K562 (cell line): Measurements from ENCODE around the gene ERCC1. TPM values are rescaled to one million over a fixed set of nuclear protein-coding genes. Genes with fewer than 3 reads are reported as not detected.

Experiments
- ATAC-seq: fragments of 200-7000 bp; cut with Tn5 transposase; 3 replicates; pipeline ENCODE4 v1.9.1; 2020; ENCODE audit warnings: moderate library complexity
- BruUV-seq: library from RNA; stranded (reverse); fragments of 400-500 nt; replicated peaks from 2 replicates; lab custom pipeline; 2021; lab: Mats Ljungman, UMichigan
- CTCF ChIA-PET: fragments of 300-600 bp; formaldehyde crosslinking; extraction: SDS; loops from one replicate; lab custom pipeline; 2021; ENCODE audit warnings: low intra/inter-chr PET ratio; lab: Yijun Ruan, JAX
- POLR2A ChIA-PET: fragments of 300-600, 350-650 bp; sonication (Branson Sonifier 250); formaldehyde crosslinking; extraction: SDS; loops from one replicate; lab custom pipeline; 2021; ENCODE audit warnings: antibody characterized with exemption, inconsistent platforms; lab: Yijun Ruan, JAX
- DNase-seq, 4 experiments: peaks; one replicate each; pipeline versions ENCODE4 v3.0.0 to v3.0.0-alpha.2; 2011 to 2018; ENCODE audit warnings: low spot score in 3 of 4, mixed read lengths in 3 of 4; ENCODE audit errors: extremely low read depth in 1 of 4
- FAIRE-seq: peaks from 2 replicates; lab custom pipeline; 2011; peaks lifted over from hg19 to GRCh38; lab: Jason Lieb, UNC
- H2AFZ ChIP-seq: 2 replicates; pipeline ENCODE4 v1.6.0; 2011; ENCODE audit warnings: low read depth, low read length, control low read depth, inconsistent platforms
- H3K27ac ChIP-seq: fragments of 200-600 bp; 3 replicates; pipeline ENCODE4 v1.8.0; 2011; ENCODE audit warnings: low read depth, mild to moderate bottlenecking, control low read depth, inconsistent platforms, low read length, moderate library complexity, mixed read lengths; ENCODE audit errors: extremely low read depth
- H3K27me3 ChIP-seq, 2 experiments: fragments of 300-600 bp in 1 of 2; 2 replicates in 1 of 2; 3 replicates in 1 of 2; pipeline versions ENCODE4 v1.6.0 to v1.8.0; 2011; ENCODE audit warnings: inconsistent platforms in 2 of 2, low read length in 2 of 2, mild to moderate bottlenecking in 1 of 2, mixed read lengths in 1 of 2, moderate library complexity in 1 of 2; ENCODE audit not compliant: control insufficient read depth in 2 of 2, insufficient read depth in 2 of 2
- H3K36me3 ChIP-seq: fragments of 300-600 bp; 3 replicates; pipeline ENCODE4 v1.8.0; 2011; ENCODE audit warnings: mild to moderate bottlenecking, low read length, inconsistent platforms; ENCODE audit not compliant: control insufficient read depth, insufficient read depth
- H3K4me1 ChIP-seq, 2 experiments: fragments of 200-600 bp in 1 of 2; replicated peaks in 1 of 2; 2 replicates in 1 of 2; 3 replicates in 1 of 2; pipeline versions ENCODE4 v1.5.1 to v1.8.0; 2011; ENCODE audit warnings: inconsistent platforms in 2 of 2, low read length in 2 of 2, mild to moderate bottlenecking in 1 of 2, mixed read lengths in 1 of 2, moderate library complexity in 1 of 2; ENCODE audit not compliant: control insufficient read depth in 2 of 2, insufficient read depth in 2 of 2
- H3K4me2 ChIP-seq: 2 replicates; pipeline ENCODE4 v1.6.1; 2011; ENCODE audit warnings: low read length, control low read depth, inconsistent platforms, mixed read lengths; ENCODE audit not compliant: insufficient read depth
- H3K4me3 ChIP-seq: fragments of 200-600 bp; sonication (generic), shearing (Covaris generic); 2 replicates; pipeline ENCODE4 v1.5.1; 2016; ENCODE audit warnings: control low read depth, inconsistent platforms
- H3K79me2 ChIP-seq: fragments of 200-600 bp; 3 replicates; pipeline ENCODE4 v1.8.0; 2011; ENCODE audit warnings: low read length, inconsistent platforms; ENCODE audit not compliant: control insufficient read depth, insufficient read depth
- H3K9ac ChIP-seq, 2 experiments: 2 replicates each; pipeline versions ENCODE4 v1.6.0 to v1.6.1; 2011; ENCODE audit warnings: low read depth in 2 of 2, low read length in 2 of 2, control low read depth in 1 of 2, inconsistent platforms in 1 of 2, mild to moderate bottlenecking in 1 of 2, mixed read lengths in 1 of 2; ENCODE audit not compliant: insufficient read depth in 1 of 2
- H3K9me1 ChIP-seq: one replicate; pipeline ENCODE4 v1.6.0; 2011; ENCODE audit warnings: inconsistent platforms, mild to moderate bottlenecking, low read length, moderate library complexity; ENCODE audit not compliant: control insufficient read depth, insufficient read depth
- H3K9me3 ChIP-seq: replicated peaks from 2 replicates; pipeline ENCODE4 v1.5.1; 2011; ENCODE audit warnings: low read depth, low read length, inconsistent platforms; ENCODE audit not compliant: control insufficient read depth, insufficient read depth
- H4K20me1 ChIP-seq: replicated peaks from 2 replicates; pipeline ENCODE4 v1.6.1; 2011; ENCODE audit warnings: low read length, inconsistent platforms, mixed read lengths; ENCODE audit not compliant: control insufficient read depth, insufficient read depth
- ATF1 ChIP-seq, 2 experiments: fragments of 450-650 bp in 1 of 2; IDR thresholded peaks; 2 replicates each; pipeline ENCODE4 v1.6.1; 2016; ENCODE audit warnings: missing compliant biosample characterization in 1 of 2, missing genetic modification characterization in 1 of 2
- BCOR ChIP-seq: fragments of 450-650 bp; IDR thresholded peaks from 2 replicates; pipeline ENCODE4 v1.6.1; 2016
- EGR1 ChIP-seq: fragments of 450-650 bp; conservative IDR thresholded peaks from 2 replicates; pipeline ENCODE4 v1.6.1; 2017; ENCODE audit warnings: mild to moderate bottlenecking
- ELF1 ChIP-seq: fragments of 200-800 bp; sonication (Bioruptor generic); IDR thresholded peaks from 2 replicates; pipeline ENCODE4 v1.6.1; 2016; ENCODE audit warnings: missing genetic modification characterization, missing compliant biosample characterization
- GABPA ChIP-seq: fragments of 200-800 bp; sonication (Bioruptor generic); conservative IDR thresholded peaks from 2 replicates; pipeline ENCODE4 v1.6.1; 2016; ENCODE audit warnings: low read depth, missing genetic modification characterization, missing compliant biosample characterization
- HCFC1 ChIP-seq: IDR thresholded peaks from 2 replicates; pipeline ENCODE4 v1.6.1; 2012; ENCODE audit warnings: low read depth, low read length, improper control_type of control experiment
- KDM1A ChIP-seq, 2 experiments: fragments of 450-650 bp; IDR thresholded peaks; 2 replicates each; pipeline ENCODE4 v1.6.1; 2016; ENCODE audit warnings: mild to moderate bottlenecking in 2 of 2
- KHSRP ChIP-seq: fragments of 450-650 bp; IDR thresholded peaks from 2 replicates; pipeline ENCODE4 v1.6.1; 2017
- LARP7 ChIP-seq: fragments of 450-650 bp; IDR thresholded peaks from 2 replicates; pipeline ENCODE4 v1.6.1; 2016
- MAFK ChIP-seq: IDR thresholded peaks from 2 replicates; pipeline ENCODE4 v1.6.1; 2011; ENCODE audit warnings: low read length, improper control_type of control experiment
- MBD2 ChIP-seq: sonication (generic); IDR thresholded peaks from 2 replicates; pipeline ENCODE4 v1.6.1; 2016; ENCODE audit warnings: low read depth, borderline replicate concordance
- MTA3 ChIP-seq: fragments of 450-650 bp; formaldehyde crosslinking; IDR thresholded peaks from 2 replicates; pipeline ENCODE4 v1.6.1; 2017; ENCODE audit warnings: mild to moderate bottlenecking, borderline replicate concordance
- NCOA4 ChIP-seq: fragments of 450-650 bp; IDR thresholded peaks from 2 replicates; pipeline ENCODE4 v1.6.1; 2018; ENCODE audit warnings: mild to moderate bottlenecking; ENCODE audit not compliant: partially characterized antibody
- SMARCA4 ChIP-seq: fragments of 450-650 bp; IDR thresholded peaks from 2 replicates; pipeline ENCODE4 v1.6.1; 2016
- TRIM24 ChIP-seq, 2 experiments: fragments of 450-650 bp; IDR thresholded peaks; 2 replicates each; pipeline ENCODE4 v1.6.1; 2016
- USF2 ChIP-seq: sonication (generic); formaldehyde crosslinking; IDR thresholded peaks from 2 replicates; pipeline ENCODE4 v1.5.0; 2020; ENCODE audit warnings: missing genetic modification reagents
- ZBED1 ChIP-seq: IDR thresholded peaks from 2 replicates; pipeline ENCODE4 v1.6.1; 2014
- ZNF639 ChIP-seq, 2 experiments: fragments of 200-800 bp in 1 of 2; sonication (Bioruptor generic) in 1 of 2; sonication (generic) in 1 of 2; formaldehyde crosslinking in 1 of 2; IDR thresholded peaks in 1 of 2; conservative IDR thresholded peaks in 1 of 2; 2 replicates each; pipeline versions ENCODE4 v1.5.0 to v1.6.1; 2016 to 2020; ENCODE audit warnings: missing compliant biosample characterization in 1 of 2, missing genetic modification characterization in 1 of 2, missing genetic modification reagents in 1 of 2
- WGBS: fragments of 100-300 bp; shearing (Covaris generic); methylation state at CpG from one replicate; pipeline ENCODE4 v1.1.6; 2016; ENCODE audit warnings: low coverage, mixed read lengths; ENCODE audit not compliant: insufficient coverage; ENCODE audit errors: missing lambda C conversion rate; 5-methylcytosine and 5-hydroxymethylcytosine counted together
- in situ Hi-C: fragments of 300-500 bp; cut with MboI; formaldehyde crosslinking; loops from 4 replicates; pipeline ENCODE4 v1.15.0; 2018; ENCODE audit warnings: inconsistent platforms, mixed read lengths
- intact Hi-C: fragments of 100-400 bp; cut with micrococcal nuclease; formaldehyde crosslinking; loops from 2 replicates; pipeline ENCODE4 v1.14.2; 2022
- polyA plus RNA-seq, 8 experiments: library from polyadenylated mRNA; depleted of rRNA in 4 of 8; stranded (reverse) in 5 of 8; unstranded in 3 of 8; fragments of >200 nt; fragmentation: Nextera tagmentation in 2 of 8; fragmentation: Illumina TruSeq in 1 of 8; extraction: Ambion mirVana in 2 of 8; extraction: Trizol in 1 of 8; gene quantifications; 2 replicates each; pipeline versions ENCODE4 v1.2.1 to v1.2.3, GENCODE V29; 2011 to 2014; ENCODE audit warnings: inconsistent platforms in 1 of 8, missing spikeins in 1 of 8
- total RNA-seq, 7 experiments: library from RNA; depleted of rRNA in 6 of 7; stranded (reverse); fragments of >200 nt in 6 of 7; fragmentation: Illumina TruSeq in 2 of 7; extraction: Trizol in 2 of 7; gene quantifications; 2 replicates each; pipeline versions ENCODE4 v1.2.1 to v1.2.3, GENCODE V29; 2011 to 2021; ENCODE audit warnings: low replicate concordance in 1 of 7

Gene ERCC1
- total and polyA plus RNA-seq, 9 of the 15 experiments (the other 6 are each of a cell fraction or from before 2014, with no cell fraction given), result 9.3 to 92.6 (median 60.0) TPM

DNA sequence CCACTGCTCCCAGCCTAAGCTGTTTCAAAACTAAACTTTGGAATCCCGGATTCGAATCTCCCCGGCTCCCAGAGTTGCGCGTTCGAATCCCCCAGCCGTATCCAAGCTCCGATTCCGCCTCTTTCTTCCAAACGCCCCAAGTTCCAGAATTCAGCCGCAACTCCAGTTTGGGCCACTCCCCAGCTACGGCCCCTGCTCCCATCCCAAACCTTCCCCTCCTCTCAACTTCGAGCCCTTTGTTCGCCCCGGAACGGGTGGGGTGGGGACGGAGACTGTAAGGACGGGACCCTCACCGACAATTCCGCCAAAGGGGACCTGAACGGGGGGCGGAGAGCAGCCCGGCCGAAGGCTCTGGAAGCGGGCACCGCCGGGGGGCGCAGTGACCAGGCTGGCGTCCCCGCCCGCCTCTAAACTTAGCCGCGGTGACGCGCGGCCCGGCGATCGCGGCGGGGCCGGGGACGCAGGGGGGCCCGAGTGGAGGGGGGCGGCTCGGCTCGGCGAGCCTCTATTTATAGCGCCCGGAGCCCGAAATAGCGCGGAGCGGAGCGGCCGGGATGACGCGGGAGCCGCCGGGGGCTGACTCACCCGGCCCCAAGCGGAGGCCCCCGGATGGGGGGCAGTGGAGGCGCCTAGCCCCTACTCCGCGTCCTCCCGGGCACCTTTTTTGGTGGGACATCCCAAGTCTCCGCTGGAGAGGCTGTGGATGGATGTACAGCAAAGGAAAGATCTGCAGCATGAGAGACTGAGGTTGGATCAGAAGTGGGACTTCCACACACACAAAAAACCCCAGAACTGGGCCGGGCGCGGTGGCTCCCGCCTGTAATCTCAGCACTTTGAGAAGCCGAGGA is 4.9 kb upstream of the ERCC1 start (continued):
- no peak for TF ChIP-seq ATF1 (CRISPR knock-in tag; IDR thresholded peaks at IDR 0.05)
- peak; percentile 73 for TF ChIP-seq ATF1 (tag; IDR thresholded peaks at IDR 0.05)
- TF ChIP-seq MAFK, result no peak
- TF ChIP-seq USF2 (CRISPR knock-in tag), result no peak
- TF ChIP-seq NCOA4, result no peak
- TF ChIP-seq, all 486 proteins: peak for 75

- ChIA-PET POLR2A (interaction anchor here (0.5 to 2.6 kb wide), 13 partner anchors 11 to 214 kb away, joined by 3 to 10 read pairs (median 3); partner anchors contain the start of gene FOSB), CTCF (interaction anchor here (1.0 to 1.1 kb wide), 2 partner anchors 52 to 218 kb away, joined by 3 to 6 read pairs; no protein-coding TSS in a partner anchor)
- BruUV-seq, result TSS peak; percentile 82
- Histone ChIP-seq H3K27me3 (no peaks in the 10 kb centered on the region), H3K4me2 (peak overlapping the region; percentile 91), H3K9ac (peak overlapping the region; percentile 93), H3K4me3 (peak overlapping the region; percentile 54), H2AFZ (peak overlapping the region; percentile 86), H3K9me3 (no peaks in the 10 kb centered on the region), H3K79me2 (peaks cover 21% of the 10 kb centered on the region), H4K20me1 (no peaks in the 10 kb centered on the region), H3K27ac (peak overlapping the region; percentile 99), H3K36me3 (peaks cover 22% of the 10 kb centered on the region; the same call in 2 of the 3 replicates), H3K4me1 (peaks cover 22 to 58% of the 10 kb centered on the region in 2 experiments; a peak in 4 of 5 replicates), H3K9me1 (no peaks in the 10 kb centered on the region)
- WGBS, result under 1% methylated on average over 17 of the region's 24 CpGs
- intact Hi-C loops (loop anchor here (2.0 to 5.0 kb wide), 2 partner anchors 20 to 133 kb away; partner anchors contain the start of gene PPP1R13L), in situ Hi-C loops (no loop called here)
- DNase-seq, result peak; percentile 69 to 89 (median 74)
- peak; percentile 73 for ATAC-seq
- peak; percentile 93 for FAIRE-seq
- TF ChIP-seq LARP7, result peak; percentile 23; the same call in 1 of the 2 replicates
- peak; percentile 92 for TF ChIP-seq SMARCA4
- TF ChIP-seq KDM1A (IDR thresholded peaks at IDR 0.05), result peak; percentile 55 to 71; a peak in 3 of 4 replicates
- TF ChIP-seq TRIM24 (IDR thresholded peaks at IDR 0.05), result peak in 1 of 2 experiments; percentile 35; a peak in 1 of 4 replicates
- TF ChIP-seq ZNF639 (CRISPR knock-in tag; conservative IDR thresholded peaks at IDR 0.05 in 1 of 2, IDR thresholded peaks at IDR 0.05 in 1 of 2), result peak in 1 of 2 experiments; percentile 70; a peak in 1 of 4 replicates
- TF ChIP-seq BCOR, result peak; percentile 95; the same call in 1 of the 2 replicates
- 0 out of 2 replicates have a peak, but pooled peaks have one; percentile 86 for TF ChIP-seq ZBED1
- TF ChIP-seq MTA3, result peak; percentile 47
- TF ChIP-seq EGR1, result peak; percentile 40; the same call in 1 of the 2 replicates
- TF ChIP-seq MBD2, result peak; percentile 27; the same call in 1 of the 2 replicates
- peak; percentile 60 for TF ChIP-seq ELF1
- peak; percentile 51; the same call in 1 of the 2 replicates for TF ChIP-seq GABPA (tag)
- TF ChIP-seq KHSRP, result 0 out of 2 replicates have a peak, but pooled peaks have one; percentile 9
- peak; percentile 32; the same call in 1 of the 2 replicates for TF ChIP-seq HCFC1
These were observed 708 bp upstream of the ERCC1 start for GRCh38 chr19:45424191-45425058.
